GM20000 (cell line): ENCODE measurements around the gene THAP12.

ENCODE experiments used
- DNase-seq: peaks from one replicate; pipeline ENCODE4 v3.0.0; 2012; ENCODE audit warnings: low spot score
- TF ChIP-seq, protein P1 (sequence below): IDR thresholded peaks from 2 replicates; pipeline ENCODE4 v1.5.1; 2012; ENCODE audit warnings: mild to moderate bottlenecking, control low read depth; ENCODE audit errors: extremely low read depth, missing control alignments

Gene THAP12

GRCh38 chr11:76379807-76380158, 1.1 kb downstream of the THAP12 start:
- TF ChIP-seq, protein P1, sequence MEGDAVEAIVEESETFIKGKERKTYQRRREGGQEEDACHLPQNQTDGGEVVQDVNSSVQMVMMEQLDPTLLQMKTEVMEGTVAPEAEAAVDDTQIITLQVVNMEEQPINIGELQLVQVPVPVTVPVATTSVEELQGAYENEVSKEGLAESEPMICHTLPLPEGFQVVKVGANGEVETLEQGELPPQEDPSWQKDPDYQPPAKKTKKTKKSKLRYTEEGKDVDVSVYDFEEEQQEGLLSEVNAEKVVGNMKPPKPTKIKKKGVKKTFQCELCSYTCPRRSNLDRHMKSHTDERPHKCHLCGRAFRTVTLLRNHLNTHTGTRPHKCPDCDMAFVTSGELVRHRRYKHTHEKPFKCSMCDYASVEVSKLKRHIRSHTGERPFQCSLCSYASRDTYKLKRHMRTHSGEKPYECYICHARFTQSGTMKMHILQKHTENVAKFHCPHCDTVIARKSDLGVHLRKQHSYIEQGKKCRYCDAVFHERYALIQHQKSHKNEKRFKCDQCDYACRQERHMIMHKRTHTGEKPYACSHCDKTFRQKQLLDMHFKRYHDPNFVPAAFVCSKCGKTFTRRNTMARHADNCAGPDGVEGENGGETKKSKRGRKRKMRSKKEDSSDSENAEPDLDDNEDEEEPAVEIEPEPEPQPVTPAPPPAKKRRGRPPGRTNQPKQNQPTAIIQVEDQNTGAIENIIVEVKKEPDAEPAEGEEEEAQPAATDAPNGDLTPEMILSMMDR, result no peak

DNA sequence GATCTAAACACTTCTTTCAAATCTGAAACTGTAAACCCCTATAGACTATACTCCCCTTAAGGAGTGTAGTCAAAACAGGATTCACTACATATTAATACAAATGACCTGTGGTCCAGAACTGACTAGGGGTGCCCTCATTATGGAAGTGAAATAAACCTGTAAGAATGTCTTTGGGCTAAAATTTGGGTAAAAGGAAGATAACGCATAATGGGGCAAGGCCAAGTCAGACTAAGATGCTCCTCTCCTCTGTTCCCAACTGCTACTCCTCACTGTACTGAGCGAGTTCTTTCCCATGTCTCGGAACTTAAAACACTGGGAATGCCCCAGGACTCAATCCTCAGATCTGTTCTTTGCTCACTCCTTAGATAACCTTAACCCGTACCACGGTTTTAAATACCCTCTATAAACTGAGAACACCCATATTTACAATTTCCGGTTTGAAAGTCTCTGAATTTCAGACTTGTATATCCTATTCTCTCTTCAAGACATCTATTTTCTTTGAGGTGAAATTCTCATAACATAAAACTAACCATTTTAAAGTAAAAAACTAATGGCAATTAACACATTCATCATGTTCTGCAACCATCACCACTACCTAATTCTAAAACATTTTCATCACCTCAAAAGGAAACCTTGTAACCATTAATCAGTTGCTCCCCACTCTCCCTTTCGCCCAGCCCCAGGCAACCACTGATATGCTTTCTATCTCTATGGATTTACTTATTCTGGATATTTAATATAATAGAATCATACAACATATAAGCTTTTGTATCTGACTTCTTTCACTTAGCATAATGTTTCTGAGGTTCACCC, 4.0 kb downstream of the THAP12 start:
- TF ChIP-seq, protein P1, result no peak

More at GRCh38 chr11:76379807-76380158, 1.1 kb downstream of the THAP12 start:
- no peak for DNase-seq

GRCh38 chr11:76371170-76371569, 9.8 kb downstream of the THAP12 start:
- TF ChIP-seq, protein P1, result no peak
- peak; percentile 39 for DNase-seq

More for the DNA sequence above, 4.0 kb downstream of the THAP12 start:
- DNase-seq, result no peak

GRCh38 chr11:76369406-76369805, 11.5 kb downstream of the THAP12 start:
- no peak for DNase-seq
- TF ChIP-seq, protein P1, result no peak

GRCh38 chr11:76368490-76368889, 12.4 kb downstream of the THAP12 start:
- TF ChIP-seq, protein P1, result no peak
- DNase-seq, result no peak

GRCh38 chr11:76365038-76365679, 15.8 kb downstream of the THAP12 start:
- no peak for DNase-seq
- TF ChIP-seq, protein P1, result no peak

- DNase-seq, result no peak
- TF ChIP-seq, protein P1, result no peak
These were observed 18.2 kb downstream of the THAP12 start for GRCh38 chr11:76362716-76363115.
